DMS153 treated with DMSO at 0.1 percent for 48 hours (cell line): ENCODE data around the gene FAM124A.

Source experiments
- DNase-seq: peaks from one replicate; lab custom pipeline; 2025; ENCODE audit not compliant: unreplicated experiment; lab: John Stamatoyannopoulos, UW

The FAM124A gene

GRCh38 chr13:51220706-51221105, 1.5 kb upstream of the FAM124A start:
- no peak for DNase-seq

DNA sequence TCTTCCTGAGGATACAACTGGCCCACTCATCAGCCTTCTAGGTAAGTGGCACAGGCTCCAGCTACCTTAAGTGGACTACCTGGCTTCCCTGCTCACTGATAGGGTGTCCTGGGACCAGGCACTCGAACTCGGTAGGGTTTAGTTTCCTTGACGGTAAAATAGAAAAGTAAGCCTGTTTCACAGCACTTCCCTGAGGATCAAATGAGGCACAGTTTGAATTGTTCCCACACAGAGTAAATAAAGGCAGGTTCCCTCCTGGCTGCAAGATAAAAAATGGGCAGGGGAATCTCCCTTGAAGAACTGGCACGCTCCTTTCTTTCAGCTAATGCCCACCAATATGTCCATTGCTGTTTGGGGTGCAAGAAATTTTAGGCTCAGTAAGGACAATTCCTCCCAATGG, 1.1 kb upstream of the FAM124A start:
- no peak for DNase-seq

DNA sequence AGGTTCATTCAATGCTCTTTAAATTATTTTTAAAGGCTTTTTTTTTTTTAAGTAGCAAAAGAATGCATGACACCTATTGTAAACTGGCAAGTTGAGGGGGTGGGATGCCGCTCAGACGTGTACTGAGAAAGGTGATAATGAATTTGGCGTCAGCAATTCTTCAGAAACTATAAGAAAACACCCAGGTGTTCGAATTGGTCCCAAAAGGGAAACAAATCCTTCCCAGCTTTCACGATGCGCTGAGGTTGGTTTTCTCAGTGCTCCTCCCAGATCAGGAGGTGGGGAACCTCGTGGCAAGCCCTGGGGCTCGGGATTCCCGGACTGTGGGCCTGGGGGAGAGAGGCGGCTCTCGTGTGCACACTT, 543 bp upstream of the FAM124A start:
- no peak for DNase-seq

DNA sequence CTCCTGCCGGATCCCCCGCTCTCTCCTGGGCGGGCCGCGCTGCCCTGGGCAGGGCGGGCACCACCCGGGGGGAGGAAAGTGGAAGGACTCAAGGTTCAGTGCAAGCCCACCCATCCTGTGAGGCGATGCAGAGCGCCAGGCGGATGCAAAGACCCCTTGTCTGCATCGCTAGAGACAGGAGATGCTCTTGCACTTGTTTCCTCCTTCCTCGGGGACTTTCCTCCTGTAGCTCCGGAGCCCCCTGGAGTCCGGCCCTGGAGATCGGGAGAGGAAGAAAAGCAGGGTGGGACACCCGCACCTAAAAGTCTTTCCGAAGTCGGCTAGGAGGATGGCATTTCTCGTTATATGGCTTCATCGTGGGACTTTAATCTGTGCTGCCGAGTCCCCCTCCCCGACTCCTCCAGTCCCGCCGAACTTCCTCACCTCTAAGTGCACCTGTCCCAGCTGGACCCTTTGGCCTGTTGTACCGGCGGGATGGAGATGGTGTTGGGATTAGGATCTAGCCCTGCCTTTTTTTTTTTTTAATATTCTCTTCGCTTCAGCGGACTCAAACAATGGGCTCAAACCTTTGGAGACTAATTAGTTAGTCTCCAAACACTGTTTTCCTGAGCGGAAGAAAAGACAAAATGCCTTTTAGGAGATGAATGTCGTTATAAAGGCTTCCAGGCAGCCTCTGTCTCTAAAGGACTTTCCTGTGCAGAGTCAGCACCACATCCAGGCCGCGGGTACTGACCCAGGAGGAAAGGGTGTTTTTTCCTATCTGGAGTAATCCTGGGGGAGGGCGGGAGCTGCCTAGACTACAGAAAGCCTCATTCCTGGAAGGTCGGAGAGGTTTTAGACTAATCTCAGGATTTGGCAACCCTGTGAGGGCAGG, 725 bp downstream of the FAM124A start:
- DNase-seq: no peak

- DNase-seq: no peak
Observed at GRCh38 chr13:51223560-51224270, 1.5 kb downstream of the FAM124A start.

DNA sequence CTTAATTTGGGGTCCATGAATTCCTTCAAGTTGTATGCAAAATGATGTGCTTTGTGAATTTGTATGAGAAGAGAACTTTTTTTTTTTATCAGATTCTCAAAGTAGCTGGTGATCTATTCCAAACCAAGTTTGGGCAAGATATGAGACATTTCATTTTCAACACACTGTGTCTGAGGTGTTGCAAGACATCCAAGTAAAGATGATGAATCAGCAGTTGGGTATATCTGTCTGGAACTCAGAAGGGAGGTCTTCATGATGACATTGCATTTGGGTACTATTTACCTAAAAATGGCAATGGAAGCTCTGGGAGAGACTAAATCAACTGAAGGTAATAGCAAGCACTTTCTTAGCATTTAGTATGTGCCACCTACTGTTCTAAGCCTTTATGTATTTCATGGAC, 2.8 kb downstream of the FAM124A start:
- DNase-seq: no peak

DNA sequence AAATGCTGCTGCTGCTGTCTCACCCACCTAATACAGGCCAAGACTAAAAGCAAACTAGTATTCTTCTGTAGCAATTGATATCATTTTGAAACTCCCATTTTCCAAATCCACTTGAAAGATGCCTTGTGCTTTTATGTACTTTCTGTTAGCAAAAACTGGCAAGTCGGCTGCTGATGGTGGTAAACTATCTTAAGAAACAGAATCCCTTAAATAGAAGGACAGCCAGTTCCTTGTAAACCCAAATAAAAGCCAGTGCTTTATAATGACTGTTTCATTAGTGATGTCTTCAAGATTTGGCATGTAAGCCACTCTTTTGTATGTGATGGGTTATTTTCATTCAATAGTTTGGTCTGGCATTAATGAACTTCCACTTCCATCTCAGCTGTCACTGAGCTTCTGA, 5.2 kb downstream of the FAM124A start:
- no peak for DNase-seq

DNA sequence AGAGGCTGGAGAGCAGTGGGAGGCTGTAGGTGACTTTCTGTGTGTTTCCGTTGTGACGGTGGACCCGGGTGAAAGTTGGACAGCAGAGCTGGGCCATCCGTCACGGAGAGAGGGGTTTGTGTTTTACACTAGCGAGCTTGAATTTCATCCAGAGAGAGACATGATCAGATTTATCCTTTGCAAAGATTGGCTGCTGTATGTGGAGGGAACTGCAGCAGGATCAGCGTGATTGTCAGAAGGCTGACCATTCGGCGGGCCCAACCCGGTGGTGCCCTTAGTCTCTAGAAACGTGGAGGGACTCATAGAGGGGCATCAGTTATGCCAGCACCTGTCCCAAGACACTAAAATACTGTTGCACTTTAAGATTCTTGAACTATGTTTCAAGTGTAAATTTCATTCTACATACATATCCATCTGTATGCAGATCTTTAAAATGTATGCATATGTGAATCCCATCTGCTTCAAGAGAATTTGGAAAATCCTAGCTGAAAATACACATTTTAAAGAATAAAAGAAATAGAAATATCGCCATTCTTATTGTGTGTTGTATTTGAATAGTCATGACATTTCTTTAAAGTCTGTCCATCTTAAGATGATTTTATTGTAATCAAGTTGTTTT, 7.0 kb downstream of the FAM124A start:
- DNase-seq: no peak

- DNase-seq: no peak
Observed at GRCh38 chr13:51229731-51230130, 7.5 kb downstream of the FAM124A start.

- no peak for DNase-seq
Observed at GRCh38 chr13:51230477-51231105, 8.4 kb downstream of the FAM124A start.

- DNase-seq: no peak
Observed at GRCh38 chr13:51231456-51231855, 9.3 kb downstream of the FAM124A start.

GRCh38 chr13:51232328-51232727, 10.1 kb downstream of the FAM124A start:
- no peak for DNase-seq

DNA sequence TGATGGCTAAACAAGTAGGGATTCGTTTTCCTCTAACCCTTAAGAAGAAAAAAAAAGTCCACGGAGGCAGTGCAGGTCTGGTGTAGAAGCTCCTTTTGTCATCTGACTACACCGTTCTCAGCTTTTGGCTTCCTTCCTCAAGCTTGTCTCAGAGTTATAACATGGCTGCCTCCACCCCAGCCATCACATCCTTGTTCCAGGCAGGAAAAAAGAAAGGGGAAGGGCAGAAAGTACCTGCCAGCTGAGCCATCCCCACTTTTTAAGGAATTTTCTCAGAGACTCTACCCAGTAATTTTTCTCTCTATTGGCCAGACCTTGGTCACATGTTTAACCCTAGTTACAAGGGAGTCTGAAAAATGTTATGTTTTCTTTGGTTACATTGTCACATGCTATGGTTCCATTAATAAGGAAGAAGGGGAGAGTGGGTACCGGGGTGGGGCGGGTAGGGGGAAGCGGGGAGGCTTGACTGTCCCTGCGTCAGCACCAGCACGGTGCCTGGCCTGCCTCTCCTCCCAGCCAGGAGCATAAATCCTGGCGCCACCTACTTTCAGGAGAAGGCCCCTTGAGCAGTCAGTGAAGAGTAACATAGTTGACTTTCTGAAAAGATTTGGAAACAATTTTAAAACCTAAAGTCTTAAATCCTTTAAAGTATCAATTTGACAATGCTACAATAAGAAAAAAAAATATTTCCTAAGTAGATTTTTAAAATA, 11.1 kb downstream of the FAM124A start:
- DNase-seq: no peak

- DNase-seq: no peak
Observed at GRCh38 chr13:51234676-51235075, 12.5 kb downstream of the FAM124A start.

- DNase-seq: no peak
Observed at GRCh38 chr13:51235186-51235585, 13.0 kb downstream of the FAM124A start.

- no peak for DNase-seq
Observed at GRCh38 chr13:51235756-51236490, 13.7 kb downstream of the FAM124A start.

DNA sequence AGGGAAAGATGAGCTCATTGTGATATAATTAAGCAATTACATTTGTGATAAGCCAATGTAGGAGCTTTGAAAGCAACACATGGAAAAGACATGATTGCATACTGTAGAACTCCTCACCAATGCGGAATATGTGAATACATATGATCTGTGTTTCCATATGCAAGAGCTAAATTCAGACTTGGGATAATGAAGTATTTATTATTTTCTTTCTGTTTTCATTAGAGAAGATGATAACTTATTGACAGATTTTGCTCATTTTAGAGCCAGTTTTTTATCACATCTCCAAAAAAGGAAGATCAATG, 14.2 kb downstream of the FAM124A start:
- no peak for DNase-seq

GRCh38 chr13:51237386-51237785, 15.2 kb downstream of the FAM124A start:
- no peak for DNase-seq

DNA sequence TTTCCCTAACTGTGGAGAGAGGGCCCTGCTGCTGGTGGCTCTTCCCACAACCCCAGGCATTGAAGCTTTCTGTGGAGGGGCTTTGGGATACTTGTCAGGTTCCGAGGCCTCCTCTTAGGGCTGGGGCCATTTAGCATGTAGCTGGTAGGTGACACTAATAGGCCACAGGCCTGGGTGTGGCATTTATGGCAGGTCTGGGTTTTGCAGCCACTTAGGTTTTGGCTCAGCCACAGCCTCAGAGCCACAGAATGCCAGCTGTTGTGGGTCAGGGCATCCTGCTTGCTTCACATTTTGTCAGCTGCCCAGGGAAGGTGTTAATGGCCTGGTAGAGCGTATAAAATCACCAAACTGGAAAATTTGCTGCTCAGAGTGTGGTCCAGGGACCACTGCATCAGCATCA, 15.7 kb downstream of the FAM124A start:
- no peak for DNase-seq

GRCh38 chr13:51240178-51240577, 18.0 kb downstream of the FAM124A start:
- no peak for DNase-seq

DNA sequence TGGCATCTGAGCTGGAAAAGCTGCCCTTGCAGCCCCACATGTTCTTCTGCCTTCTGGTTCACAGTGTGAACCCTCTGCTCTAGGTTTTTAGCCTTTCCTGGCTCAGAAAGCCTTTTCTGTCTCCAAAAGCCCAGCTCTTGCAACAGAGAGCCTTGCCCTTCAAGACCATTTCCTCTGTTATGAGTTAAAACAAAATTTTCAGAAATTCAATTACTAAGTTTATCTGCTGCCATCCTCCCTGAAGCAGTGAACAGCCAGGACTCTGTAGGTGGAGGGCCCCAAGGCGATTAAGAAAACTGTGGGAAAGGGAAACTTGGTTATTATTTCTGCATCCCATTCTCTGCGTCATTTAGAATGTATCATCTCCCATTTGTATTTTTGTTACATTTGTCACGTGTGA, 18.8 kb downstream of the FAM124A start:
- no peak for DNase-seq
